Activated gamma-delta T cell treated with anti-CD3 and anti-CD28 coated beads, Interleukin-2, amount 50 U/mL, for 16 hours (primary cell): ENCODE measurements around the gene NGEF.

Experiments used
- DNase-seq: peaks from one replicate; pipeline ENCODE4 v3.0.0-alpha.2; 2020; ENCODE audit warnings: low read depth

The NGEF gene

DNA sequence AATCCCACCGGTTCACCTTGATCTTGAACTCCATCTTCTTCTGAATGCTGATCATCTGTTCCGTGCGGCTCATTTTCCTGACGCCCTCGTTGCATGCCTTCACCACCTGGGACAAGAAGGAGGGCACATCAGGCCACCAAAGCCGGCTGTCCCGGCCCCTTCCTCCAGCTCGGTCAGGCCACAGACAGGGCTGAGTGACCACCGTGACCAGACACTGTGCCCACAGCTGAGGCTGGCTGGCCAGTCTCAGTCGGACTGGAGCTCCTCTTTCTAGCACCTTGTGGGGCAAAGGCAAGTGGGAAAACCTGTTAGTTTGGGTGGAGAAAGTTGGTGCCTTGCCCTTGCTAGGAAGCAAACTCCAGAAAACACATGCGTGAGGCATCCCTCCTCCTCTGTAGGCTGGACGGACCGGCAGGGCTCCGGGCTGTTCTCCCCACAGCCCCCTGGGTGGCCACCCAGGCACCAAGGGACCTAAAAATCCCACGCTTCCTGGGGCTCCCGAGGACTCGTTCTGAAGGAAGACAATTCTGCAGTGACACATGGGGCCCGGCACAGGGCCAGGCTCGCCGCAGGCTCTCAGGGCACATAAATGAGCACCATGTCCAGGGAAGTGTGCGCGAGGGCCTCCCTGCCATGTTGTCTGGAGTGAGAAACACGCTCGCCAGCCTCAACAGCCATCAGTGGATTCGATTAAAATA lies 127.6 kb downstream of the NGEF start:
- no peak for DNase-seq

DNA sequence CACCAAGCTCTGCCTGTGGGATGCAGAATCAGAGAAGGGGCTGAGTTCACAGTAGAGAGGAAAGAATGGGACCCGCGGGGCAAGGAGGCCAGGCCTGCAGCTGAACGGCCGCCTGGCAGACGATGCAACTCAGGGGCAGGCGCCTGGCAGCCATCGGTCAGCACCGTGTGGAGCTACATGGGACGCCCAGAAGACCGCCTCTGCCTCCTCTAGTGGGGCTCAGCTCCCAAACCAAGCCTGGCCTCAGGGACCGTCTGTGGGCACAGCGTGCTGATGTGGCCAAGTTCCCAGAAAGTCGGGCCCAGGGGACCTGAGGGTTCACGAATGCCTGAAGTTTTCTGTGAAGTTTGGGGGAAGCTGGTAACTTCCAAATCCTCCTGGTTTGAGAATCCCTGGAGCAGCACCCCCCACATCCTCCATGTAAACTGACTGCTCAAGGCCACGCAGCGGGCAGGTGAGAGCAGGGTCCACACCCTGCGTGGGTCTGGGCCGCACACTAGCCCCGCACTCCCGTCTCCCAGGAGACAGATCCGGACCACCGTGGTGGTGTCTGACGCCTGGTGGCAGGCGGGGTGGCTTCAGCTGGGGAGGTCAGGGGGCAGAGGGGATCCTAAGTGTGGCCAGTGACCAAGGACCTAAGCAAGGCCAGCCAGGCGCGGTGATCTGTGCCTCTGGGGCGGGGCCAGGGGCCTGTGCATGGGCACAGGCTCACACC lies 128.3 kb downstream of the NGEF start:
- DNase-seq: no peak

GRCh38 chr2:232884001-232884421 lies 129.0 kb downstream of the NGEF start:
- DNase-seq: no peak

DNA sequence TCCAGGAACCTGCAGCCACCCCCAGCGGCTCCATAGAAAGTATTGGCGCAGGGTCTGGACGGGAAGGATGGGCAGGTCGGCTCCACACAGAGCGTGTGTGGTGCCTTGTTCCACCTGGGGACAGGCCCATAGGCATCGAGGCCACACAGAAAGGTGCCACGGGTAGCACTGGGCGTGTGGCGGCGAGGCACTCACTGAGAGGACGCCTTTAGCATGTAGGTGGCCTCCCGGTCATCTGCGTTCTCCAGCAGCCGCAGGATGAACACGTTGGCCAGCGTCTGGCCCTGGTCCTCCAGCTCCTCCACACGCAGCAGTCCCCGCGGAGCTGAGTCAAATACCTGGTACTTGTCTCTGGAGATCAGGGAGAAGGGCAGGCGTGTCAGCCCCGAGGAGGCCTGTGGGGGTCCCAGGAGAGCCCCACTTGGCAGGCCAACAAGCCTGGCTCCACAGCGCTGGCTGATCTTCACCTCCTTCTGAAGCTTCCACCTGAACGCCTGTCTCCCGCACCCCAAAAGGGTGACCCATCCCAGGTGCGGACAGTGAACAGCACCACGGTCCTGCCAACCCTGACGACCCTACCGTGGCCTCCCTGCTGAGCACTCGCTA lies 129.8 kb downstream of the NGEF start:
- no peak for DNase-seq

DNA sequence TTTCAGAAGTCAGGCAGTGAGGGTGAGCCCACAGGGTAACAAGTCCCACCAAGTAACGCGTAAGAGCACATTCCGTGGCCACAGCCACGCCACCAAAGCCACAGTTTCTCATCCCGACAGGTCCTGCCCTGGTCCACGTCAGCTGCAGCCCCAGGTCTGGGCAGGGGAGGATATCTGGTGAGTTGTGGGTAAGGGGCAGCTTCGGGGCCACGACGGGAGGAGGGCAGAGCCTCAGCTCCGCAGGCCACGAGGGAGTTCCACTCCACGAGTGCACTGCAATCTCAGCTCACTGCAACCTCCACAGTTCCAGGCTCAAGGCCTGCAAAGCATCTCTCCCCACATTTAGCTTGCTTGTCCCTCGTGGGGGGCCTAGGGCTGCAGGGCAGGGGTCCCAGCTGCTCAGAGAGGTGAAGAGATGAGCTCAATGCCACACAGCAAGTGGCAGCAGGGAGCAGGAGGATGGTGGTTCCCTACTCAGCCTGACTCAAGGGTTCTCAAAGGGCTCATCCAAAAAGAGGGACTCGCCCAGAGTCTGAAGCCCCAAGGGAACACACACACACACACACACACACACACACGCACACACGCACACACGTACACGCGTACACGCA lies 130.4 kb downstream of the NGEF start:
- DNase-seq: no peak

DNA sequence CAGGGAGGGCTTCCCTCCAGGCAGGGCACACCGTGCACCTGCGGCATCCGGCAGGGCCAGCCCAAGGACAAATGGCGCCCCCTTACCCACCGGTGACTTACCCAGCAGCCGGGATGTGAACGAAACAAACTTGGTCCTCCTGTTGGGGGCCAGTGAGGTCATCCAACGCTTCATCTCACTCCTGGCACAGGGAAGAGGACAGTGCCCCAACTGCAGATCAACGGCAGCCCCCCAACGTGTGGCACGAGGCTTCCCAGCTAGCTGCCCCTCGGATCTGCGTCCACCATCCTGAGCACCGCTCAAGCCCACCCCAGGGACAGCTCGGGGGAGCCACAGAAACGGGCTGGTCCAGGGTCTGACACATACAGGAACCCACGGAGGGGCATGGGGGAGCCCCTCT lies 131.0 kb downstream of the NGEF start:
- no peak for DNase-seq

DNA sequence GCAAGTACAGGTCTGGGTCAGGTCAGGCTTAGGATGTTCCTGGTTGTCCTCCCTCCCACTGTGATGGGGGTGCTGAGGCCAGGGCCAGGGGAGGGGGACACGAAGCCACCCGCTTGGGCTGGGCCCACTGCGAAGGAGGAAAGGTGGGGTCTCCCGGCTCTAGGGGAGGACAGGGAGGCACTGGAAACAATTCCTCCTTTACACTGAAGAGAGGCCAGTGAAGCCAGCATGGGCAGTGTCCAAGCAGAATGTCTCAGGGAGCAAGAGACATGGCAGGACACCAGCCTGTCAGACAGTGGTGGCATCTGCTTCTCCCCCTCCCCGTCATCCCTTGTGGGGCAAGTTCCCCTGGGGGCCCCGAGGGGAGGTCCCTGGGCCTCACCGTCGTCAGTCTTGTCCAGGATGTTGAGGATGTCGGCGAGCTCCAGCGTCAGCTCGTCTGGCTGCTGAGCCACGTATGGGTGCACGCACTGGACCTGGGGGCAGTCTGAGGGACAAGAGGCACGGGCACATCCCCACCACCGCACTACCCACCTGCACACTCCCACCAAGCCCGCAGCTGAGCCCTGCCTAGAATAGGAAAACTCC lies 132.2 kb downstream of the NGEF start:
- no peak for DNase-seq

DNA sequence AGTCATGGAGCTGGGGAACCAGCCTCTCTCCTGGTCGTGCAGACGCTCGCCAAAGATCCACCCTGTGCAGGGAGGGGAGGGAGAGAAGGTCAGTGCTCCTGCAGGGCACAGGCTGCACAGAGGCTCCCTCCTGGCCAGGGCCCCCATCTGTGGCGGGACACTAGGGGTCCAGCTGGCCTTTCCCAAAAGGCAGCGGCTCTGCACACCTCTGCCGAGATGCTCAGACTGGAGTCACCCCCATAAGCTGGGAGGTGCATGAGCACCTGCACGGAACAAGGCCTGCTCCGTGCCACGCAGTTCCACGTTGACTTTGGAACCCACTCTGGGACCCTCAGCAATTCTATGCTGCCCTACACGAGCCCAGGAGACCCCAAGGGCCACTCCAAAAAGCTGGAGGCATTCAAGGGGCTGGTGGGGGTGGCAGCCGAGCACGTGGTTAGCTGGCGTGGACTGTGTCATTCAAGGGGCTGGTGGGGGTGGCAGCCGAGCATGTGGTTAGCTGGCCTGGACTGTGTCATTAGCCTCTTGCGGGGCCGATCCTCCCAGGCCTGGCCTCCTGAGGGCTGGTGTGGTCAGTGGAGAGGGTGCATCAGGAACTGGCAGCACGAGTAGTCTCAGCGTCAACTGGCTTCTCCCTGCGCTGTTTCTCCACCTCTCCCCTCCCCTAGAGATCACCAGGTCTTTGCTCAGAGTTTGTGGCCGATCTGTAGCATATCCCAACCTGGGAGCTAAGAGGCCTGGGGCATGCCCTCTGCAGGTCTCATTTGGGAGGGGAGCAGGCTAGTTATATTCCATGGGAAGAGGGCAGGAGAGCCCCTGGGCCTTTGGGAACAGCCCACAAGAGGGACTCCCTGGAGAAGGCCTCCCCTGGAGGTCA lies 133.2 kb downstream of the NGEF start:
- no peak for DNase-seq

DNA sequence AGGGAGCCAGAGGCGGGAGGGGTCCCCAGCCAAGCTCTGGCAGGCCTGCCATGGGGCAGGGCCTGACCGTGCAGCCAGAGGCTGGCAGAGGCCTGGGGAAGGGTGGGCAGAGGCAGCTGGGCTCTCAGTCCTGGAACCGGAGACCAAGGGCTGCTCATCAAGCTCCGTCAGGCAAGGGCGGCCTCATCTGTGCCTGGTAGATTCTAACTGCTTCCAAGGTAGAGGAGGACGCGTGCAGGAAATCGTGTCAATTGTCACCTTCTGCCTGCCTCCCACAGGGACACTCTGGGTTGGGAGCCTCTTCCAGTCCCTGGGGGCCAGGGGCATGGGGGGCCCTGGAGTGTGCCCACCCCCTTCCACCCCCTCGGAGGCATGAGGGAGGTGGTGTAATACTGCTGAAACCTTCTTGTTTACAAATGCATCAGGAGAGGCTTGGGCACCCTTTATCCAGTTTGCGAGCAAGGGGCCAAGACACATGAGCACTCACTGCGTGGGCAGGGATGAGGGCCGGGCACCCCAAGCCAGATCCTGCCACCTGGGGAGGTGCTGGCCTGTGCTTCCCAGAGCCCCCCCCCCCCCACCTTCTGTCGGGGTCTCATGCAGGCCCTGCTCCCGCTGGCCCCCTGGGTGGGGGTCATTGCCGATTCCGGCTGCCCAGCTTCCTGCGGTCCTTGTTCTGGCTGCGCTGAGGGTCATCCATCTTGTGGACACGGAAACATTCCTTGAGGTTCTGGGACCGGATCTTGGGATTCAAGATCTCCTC lies 134.0 kb downstream of the NGEF start:
- DNase-seq: no peak

- no peak for DNase-seq
These were observed 135.0 kb downstream of the NGEF start for GRCh38 chr2:232877940-232878511.

- no peak for DNase-seq
These were observed 136.0 kb downstream of the NGEF start for GRCh38 chr2:232876978-232877441.

DNA sequence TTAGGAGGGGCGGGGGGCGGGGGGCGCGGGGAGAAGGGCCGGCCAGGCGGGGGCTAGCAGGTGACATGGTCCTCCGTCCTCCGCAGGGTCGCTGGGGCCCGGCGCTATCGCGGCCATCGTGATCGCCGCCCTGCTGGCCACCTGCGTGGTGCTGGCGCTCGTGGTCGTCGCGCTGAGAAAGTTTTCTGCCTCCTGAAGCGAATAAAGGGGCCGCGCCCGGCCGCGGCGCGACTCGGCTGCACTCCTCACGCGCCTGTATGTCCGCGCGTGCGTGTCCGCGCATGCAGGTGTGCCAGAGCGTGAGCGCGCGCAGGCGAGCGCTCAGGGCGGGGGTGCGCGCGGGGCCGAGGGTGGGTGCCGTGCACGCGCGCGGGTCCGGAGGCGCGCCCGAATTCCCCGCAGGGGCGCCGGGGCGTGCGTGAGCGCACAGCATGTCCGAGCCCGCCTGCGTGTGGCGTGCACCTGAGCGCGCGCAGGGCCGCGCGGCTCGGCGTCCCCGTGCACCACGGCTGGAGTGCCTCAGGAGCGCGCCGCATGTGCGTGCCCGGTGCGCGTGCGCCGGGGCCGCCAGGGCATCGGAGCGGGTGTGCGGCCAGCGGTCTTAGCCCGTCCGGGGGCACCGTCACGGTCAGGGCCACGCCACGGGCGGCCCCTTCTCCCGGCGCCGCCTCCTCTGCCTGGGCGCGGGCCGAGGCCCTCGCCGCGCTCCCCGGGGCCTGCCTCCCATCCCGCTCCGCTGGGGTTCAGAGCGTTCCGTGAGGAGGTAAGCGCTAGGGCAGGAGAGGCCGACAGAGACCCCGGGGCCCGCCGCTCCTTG lies 136.7 kb downstream of the NGEF start:
- DNase-seq: no peak

GRCh38 chr2:232875256-232876121 lies 137.6 kb downstream of the NGEF start:
- no peak for DNase-seq

DNA sequence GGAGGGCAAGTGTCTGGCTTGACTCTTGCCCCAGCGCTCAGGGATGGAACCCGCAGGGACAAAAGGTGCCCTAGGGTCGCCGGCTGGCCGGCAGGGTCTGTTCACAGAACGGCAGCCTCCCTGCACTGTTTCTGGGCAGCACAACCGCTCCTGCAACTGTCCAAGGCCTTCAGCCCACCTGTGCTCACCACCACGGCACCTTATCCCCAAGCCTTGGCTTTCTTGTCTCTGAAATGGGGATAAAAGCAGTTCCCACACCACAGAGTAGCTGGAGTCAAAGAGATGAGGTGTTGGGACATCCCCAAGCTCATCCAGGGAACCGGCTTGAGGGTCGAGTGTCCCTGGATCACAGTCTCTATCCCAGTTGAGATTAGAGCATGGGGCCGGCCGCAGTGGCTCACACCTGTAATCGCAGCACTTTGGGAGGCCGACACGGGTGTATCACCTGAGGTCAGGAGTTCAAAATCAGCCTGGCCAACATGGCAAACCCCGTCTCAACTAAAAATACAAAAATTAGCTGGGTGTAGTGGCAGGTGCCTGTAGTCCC lies 138.3 kb downstream of the NGEF start:
- DNase-seq: no peak

GRCh38 chr2:232873909-232874641 lies 139.0 kb downstream of the NGEF start:
- no peak for DNase-seq

GRCh38 chr2:232873292-232873908 lies 139.7 kb downstream of the NGEF start:
- no peak for DNase-seq

GRCh38 chr2:232872826-232873225 lies 140.2 kb downstream of the NGEF start:
- no peak for DNase-seq
